K562 (cell line): Measurements from ENCODE around the gene GAB2. TPM values are rescaled to one million over a fixed set of nuclear protein-coding genes. Genes with fewer than 3 reads are reported as not detected.
A peak's percentile ranks its signal among the peaks of the same experiment; 100 is the strongest.

Experiments
- BACH1 ChIP-seq: fragments of 200-800 bp; sonication (Bioruptor generic); IDR thresholded peaks from 2 replicates; pipeline ENCODE4 v1.6.1; 2016; ENCODE audit warnings: missing genetic modification characterization, missing compliant biosample characterization
- EP300 ChIP-seq: IDR thresholded peaks from 2 replicates; pipeline ENCODE4 v1.6.1; 2012; ENCODE audit warnings: low read length, improper control_type of control experiment
- HDAC2 ChIP-seq: fragments of 450-650 bp; IDR thresholded peaks from 2 replicates; pipeline ENCODE4 v1.6.1; 2016; ENCODE audit warnings: mild to moderate bottlenecking
- NCOA2 ChIP-seq, 2 experiments: fragments of 450-650 bp; IDR thresholded peaks; 2 replicates each; pipeline ENCODE4 v1.6.1; 2018; ENCODE audit warnings: mild to moderate bottlenecking in 2 of 2, moderate library complexity in 1 of 2; ENCODE audit not compliant: partially characterized antibody in 2 of 2
- SIX5 ChIP-seq, 2 experiments: IDR thresholded peaks; 2 replicates each; pipeline ENCODE4 v1.6.1; 2011; ENCODE audit warnings: low read length in 2 of 2, borderline replicate concordance in 1 of 2, low read depth in 1 of 2, mild to moderate bottlenecking in 1 of 2, moderate library complexity in 1 of 2; ENCODE audit not compliant: insufficient read depth in 1 of 2
- ZNF589 ChIP-seq: fragments of 200-800 bp; sonication (Bioruptor generic); IDR thresholded peaks from 2 replicates; pipeline ENCODE4 v1.6.1; 2016; ENCODE audit warnings: low read depth, missing genetic modification characterization, missing compliant biosample characterization
- ZNF707 ChIP-seq: fragments of 250-450 bp; sonication (Bioruptor Pico); conservative IDR thresholded peaks from 2 replicates; pipeline ENCODE4 v1.8.0; 2022; ENCODE audit warnings: inconsistent platforms, mild to moderate bottlenecking, moderate library complexity
- ZNF79 ChIP-seq: fragments of 250-450 bp; sonication (Bioruptor Pico); IDR thresholded peaks from 2 replicates; pipeline ENCODE4 v1.4.0; 2020; ENCODE audit warnings: low read depth, mild to moderate bottlenecking, moderate library complexity
- polyA plus RNA-seq, 8 experiments: library from polyadenylated mRNA; depleted of rRNA in 4 of 8; stranded (reverse) in 5 of 8; unstranded in 3 of 8; fragments of >200 nt; fragmentation: Nextera tagmentation in 2 of 8; fragmentation: Illumina TruSeq in 1 of 8; extraction: Ambion mirVana in 2 of 8; extraction: Trizol in 1 of 8; gene quantifications; 2 replicates each; pipeline versions ENCODE4 v1.2.1 to v1.2.3, GENCODE V29; 2011 to 2014; ENCODE audit warnings: inconsistent platforms in 1 of 8, missing spikeins in 1 of 8
- total RNA-seq, 7 experiments: library from RNA; depleted of rRNA in 6 of 7; stranded (reverse); fragments of >200 nt in 6 of 7; fragmentation: Illumina TruSeq in 2 of 7; extraction: Trizol in 2 of 7; gene quantifications; 2 replicates each; pipeline versions ENCODE4 v1.2.1 to v1.2.3, GENCODE V29; 2011 to 2021; ENCODE audit warnings: low replicate concordance in 1 of 7
- TF ChIP-seq, protein P1 (sequence below), 2 experiments: fragments of 450-650 bp; IDR thresholded peaks; 2 replicates each; pipeline ENCODE4 v1.6.1; 2018; ENCODE audit warnings: mild to moderate bottlenecking in 2 of 2, low read depth in 1 of 2; ENCODE audit not compliant: partially characterized antibody in 2 of 2
- TF ChIP-seq, protein P2 (sequence below), 2 experiments: IDR thresholded peaks in 1 of 2; conservative IDR thresholded peaks in 1 of 2; 2 replicates each; pipeline ENCODE4 v1.6.1; 2016; ENCODE audit warnings: low read depth in 2 of 2, mild to moderate bottlenecking in 1 of 2, missing compliant biosample characterization in 1 of 2, missing genetic modification characterization in 1 of 2, moderate library complexity in 1 of 2
- TF ChIP-seq, protein P3 (sequence below), 2 experiments: fragments of 450-650 bp; IDR thresholded peaks; 2 replicates each; pipeline ENCODE4 v1.6.1; 2016; ENCODE audit warnings: mild to moderate bottlenecking in 2 of 2, borderline replicate concordance in 1 of 2, low read depth in 1 of 2, moderate library complexity in 1 of 2

Gene GAB2
- total and polyA plus RNA-seq, 9 of the 15 experiments (the other 6 are each of a cell fraction or from before 2014, with no cell fraction given), result 2.3 to 35.2 (median 16.1) TPM

DNA sequence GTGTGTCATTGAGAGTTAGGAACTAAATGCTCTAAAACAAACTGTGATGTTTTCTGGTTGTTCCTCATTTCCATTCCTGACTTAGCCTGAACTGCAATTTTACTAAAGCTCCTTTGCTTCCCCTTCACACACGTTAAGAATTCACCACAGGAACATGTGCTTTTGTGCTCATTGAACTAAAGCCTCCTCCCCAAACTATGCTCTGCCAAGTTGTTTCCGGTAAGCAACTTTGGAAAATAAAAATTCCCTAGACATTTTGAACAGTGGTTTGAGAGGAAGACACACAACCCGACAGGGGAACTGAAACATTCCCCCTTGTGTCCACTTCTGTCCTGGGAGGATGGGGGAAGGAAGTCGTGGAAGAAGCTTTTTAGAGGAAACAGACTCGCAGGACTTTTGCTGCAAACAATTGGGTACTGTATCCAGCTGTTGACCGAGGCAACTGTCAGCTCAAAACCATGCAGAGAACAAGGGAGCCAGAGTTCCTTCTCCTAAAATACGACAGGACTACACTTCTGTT is 66.9 kb downstream of the GAB2 start (continued):
- no peak for TF ChIP-seq SIX5 (IDR thresholded peaks at IDR 0.05; ENCODE audit: borderline replicate concordance in 1 of 2, insufficient read depth in 1 of 2, low read depth in 1 of 2, low read length in 2 of 2)
- 0 out of 2 replicates have a peak, but pooled peaks have one; percentile 39 for TF ChIP-seq ZNF79 (CRISPR knock-in tag)
- TF ChIP-seq ZNF707 (CRISPR knock-in tag), result no peak
- TF ChIP-seq, protein P1, sequence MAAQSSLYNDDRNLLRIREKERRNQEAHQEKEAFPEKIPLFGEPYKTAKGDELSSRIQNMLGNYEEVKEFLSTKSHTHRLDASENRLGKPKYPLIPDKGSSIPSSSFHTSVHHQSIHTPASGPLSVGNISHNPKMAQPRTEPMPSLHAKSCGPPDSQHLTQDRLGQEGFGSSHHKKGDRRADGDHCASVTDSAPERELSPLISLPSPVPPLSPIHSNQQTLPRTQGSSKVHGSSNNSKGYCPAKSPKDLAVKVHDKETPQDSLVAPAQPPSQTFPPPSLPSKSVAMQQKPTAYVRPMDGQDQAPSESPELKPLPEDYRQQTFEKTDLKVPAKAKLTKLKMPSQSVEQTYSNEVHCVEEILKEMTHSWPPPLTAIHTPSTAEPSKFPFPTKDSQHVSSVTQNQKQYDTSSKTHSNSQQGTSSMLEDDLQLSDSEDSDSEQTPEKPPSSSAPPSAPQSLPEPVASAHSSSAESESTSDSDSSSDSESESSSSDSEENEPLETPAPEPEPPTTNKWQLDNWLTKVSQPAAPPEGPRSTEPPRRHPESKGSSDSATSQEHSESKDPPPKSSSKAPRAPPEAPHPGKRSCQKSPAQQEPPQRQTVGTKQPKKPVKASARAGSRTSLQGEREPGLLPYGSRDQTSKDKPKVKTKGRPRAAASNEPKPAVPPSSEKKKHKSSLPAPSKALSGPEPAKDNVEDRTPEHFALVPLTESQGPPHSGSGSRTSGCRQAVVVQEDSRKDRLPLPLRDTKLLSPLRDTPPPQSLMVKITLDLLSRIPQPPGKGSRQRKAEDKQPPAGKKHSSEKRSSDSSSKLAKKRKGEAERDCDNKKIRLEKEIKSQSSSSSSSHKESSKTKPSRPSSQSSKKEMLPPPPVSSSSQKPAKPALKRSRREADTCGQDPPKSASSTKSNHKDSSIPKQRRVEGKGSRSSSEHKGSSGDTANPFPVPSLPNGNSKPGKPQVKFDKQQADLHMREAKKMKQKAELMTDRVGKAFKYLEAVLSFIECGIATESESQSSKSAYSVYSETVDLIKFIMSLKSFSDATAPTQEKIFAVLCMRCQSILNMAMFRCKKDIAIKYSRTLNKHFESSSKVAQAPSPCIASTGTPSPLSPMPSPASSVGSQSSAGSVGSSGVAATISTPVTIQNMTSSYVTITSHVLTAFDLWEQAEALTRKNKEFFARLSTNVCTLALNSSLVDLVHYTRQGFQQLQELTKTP (IDR thresholded peaks at IDR 0.05; ENCODE audit: low read depth in 1 of 2, partially characterized antibody in 2 of 2), result peak; percentile 41 to 49
- TF ChIP-seq ZNF589, result peak; percentile 76; the same call in 1 of the 2 replicates
- TF ChIP-seq, protein P2, sequence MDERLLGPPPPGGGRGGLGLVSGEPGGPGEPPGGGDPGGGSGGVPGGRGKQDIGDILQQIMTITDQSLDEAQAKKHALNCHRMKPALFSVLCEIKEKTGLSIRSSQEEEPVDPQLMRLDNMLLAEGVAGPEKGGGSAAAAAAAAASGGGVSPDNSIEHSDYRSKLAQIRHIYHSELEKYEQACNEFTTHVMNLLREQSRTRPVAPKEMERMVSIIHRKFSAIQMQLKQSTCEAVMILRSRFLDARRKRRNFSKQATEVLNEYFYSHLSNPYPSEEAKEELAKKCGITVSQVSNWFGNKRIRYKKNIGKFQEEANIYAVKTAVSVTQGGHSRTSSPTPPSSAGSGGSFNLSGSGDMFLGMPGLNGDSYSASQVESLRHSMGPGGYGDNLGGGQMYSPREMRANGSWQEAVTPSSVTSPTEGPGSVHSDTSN (CRISPR knock-in tag; IDR thresholded peaks at IDR 0.05; ENCODE audit: low read depth), result no peak
- TF ChIP-seq, protein P2 (tag; conservative IDR thresholded peaks at IDR 0.05; ENCODE audit: low read depth), result no peak
- 0 out of 2 replicates have a peak, but pooled peaks have one; percentile 19 for TF ChIP-seq HDAC2
- TF ChIP-seq, protein P3, sequence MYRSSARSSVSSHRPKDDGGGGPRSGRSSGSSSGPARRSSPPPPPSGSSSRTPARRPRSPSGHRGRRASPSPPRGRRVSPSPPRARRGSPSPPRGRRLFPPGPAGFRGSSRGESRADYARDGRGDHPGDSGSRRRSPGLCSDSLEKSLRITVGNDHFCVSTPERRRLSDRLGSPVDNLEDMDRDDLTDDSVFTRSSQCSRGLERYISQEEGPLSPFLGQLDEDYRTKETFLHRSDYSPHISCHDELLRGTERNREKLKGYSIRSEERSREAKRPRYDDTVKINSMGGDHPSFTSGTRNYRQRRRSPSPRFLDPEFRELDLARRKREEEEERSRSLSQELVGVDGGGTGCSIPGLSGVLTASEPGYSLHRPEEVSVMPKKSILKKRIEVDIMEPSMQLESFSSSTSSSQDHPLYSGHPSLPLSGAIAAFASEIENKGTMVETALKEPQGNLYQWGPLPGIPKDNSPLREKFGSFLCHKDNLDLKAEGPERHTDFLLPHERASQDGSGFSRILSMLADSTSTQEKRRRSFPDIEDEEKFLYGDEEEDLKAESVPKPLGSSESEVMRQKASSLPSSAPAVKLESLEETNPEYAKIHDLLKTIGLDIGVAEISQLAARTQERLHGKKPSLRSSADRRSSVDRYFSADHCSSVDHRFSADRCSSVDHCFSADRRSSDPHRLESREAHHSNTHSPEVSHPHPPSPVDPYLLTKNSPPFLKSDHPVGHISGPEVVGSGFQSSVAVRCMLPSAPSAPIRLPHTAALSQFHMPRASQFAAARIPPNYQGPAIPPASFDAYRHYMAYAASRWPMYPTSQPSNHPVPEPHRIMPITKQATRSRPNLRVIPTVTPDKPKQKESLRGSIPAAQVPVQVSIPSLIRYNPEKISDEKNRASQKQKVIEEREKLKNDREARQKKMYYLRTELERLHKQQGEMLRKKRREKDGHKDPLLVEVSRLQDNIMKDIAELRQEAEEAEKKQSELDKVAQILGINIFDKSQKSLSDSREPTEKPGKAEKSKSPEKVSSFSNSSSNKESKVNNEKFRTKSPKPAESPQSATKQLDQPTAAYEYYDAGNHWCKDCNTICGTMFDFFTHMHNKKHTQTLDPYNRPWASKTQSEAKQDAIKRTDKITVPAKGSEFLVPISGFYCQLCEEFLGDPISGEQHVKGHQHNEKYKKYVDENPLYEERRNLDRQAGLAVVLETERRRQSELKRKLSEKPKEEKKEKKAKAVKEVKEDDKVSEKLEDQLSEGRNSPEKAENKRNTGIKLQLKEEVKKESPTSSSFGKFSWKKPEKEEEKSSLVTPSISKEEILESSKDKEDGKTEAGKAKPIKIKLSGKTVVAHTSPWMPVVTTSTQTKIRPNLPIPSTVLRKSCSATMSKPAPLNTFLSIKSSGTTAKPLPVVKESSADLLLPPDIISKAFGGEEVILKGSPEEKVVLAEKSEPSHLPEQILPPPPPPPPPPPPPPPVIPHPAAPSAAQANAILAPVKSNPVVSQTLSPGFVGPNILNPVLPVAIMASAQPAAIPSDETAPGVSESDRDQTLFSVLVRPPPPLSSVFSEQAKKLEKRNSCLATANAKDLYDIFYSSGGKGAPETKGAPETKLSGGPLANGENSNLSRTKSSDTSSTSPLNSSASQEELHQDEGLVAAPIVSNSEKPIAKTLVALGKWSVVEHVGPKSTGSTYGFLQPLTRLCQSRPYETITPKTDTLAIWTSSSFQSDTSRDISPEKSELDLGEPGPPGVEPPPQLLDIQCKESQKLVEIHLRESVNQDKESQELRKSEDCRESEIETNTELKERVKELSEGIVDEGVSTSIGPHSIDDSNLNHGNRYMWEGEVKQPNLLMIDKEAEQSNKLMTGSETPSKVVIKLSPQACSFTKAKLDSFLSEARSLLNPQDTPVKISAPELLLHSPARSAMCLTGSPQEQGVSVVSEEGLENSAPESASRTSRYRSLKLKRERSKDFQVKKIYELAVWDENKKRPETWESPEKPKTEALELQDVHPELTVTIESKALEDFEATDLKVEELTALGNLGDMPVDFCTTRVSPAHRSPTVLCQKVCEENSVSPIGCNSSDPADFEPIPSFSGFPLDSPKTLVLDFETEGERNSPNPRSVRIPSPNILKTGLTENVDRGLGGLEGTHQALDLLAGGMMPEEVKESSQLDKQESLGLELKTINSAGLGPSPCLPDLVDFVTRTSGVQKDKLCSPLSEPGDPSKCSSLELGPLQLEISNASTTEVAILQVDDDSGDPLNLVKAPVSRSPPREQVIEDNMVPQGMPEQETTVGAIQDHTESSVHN (IDR thresholded peaks at IDR 0.05; ENCODE audit: borderline replicate concordance in 1 of 2, low read depth in 1 of 2), result no peak
- 0 out of 2 replicates have a peak, but pooled peaks have one; percentile 46 for TF ChIP-seq BACH1 (tag)
- no peak for TF ChIP-seq EP300
- TF ChIP-seq NCOA2 (IDR thresholded peaks at IDR 0.05; ENCODE audit: partially characterized antibody in 2 of 2), result no peak
